ENCODE results near the gene RNASEH2A. TPM values are rescaled to one million over a fixed set of nuclear protein-coding genes. Genes with fewer than 3 reads are reported as not detected.

The RNASEH2A gene
- total RNA-seq, 2 experiments from 2014 or later, result 40.3 to 44.1 TPM

DNA sequence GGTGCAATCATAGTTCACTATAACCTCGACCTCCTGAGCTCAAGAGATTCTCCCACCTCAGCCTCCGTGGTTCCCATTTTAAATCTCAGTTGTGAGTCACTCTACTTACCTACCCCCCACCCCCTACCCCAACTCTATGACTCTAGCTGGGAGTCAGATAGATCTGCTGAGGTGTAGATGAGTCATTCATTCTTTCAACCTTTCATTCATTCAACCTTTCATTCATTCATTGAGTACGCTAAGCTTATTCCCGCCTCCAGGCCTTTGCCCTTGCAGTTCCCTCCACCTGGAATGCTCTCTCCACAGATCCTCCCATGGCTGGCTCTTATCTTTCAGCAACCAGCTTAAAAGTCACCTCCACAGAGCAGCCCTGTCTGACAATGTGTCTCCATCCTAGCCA, 30.8 kb downstream of the RNASEH2A start:
- DNase-seq, result peak; percentile 48
- ChIA-PET POLR2A (interaction anchor here (0.7 kb wide), 1 partner anchor 15 kb away, joined by 3 read pairs; no protein-coding TSS in a partner anchor), CTCF (interaction anchor here (0.8 to 2.2 kb wide), 12 partner anchors 9 to 93 kb away, joined by 3 to 13 read pairs (median 4); partner anchors contain the start of gene GCDH)
- no peak overlapping the region for H3K27ac Mint-ChIP-seq
- intact Hi-C loops (cut with micrococcal nuclease), result no loop called here
- TF ChIP-seq, protein P1, sequence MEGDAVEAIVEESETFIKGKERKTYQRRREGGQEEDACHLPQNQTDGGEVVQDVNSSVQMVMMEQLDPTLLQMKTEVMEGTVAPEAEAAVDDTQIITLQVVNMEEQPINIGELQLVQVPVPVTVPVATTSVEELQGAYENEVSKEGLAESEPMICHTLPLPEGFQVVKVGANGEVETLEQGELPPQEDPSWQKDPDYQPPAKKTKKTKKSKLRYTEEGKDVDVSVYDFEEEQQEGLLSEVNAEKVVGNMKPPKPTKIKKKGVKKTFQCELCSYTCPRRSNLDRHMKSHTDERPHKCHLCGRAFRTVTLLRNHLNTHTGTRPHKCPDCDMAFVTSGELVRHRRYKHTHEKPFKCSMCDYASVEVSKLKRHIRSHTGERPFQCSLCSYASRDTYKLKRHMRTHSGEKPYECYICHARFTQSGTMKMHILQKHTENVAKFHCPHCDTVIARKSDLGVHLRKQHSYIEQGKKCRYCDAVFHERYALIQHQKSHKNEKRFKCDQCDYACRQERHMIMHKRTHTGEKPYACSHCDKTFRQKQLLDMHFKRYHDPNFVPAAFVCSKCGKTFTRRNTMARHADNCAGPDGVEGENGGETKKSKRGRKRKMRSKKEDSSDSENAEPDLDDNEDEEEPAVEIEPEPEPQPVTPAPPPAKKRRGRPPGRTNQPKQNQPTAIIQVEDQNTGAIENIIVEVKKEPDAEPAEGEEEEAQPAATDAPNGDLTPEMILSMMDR (IDR thresholded peaks at IDR 0.05), result no peak
- H3K4me3 Mint-ChIP-seq, result no peak overlapping the region
- peaks cover 42% of the 10 kb centered on the region for H3K4me1 Mint-ChIP-seq (ENCODE audit: low read depth)
- peaks cover 77% of the 10 kb centered on the region for H3K27me3 Mint-ChIP-seq
- H3K9me3 Mint-ChIP-seq, result no peaks in the 10 kb centered on the region
- no peak for ATAC-seq
- no peaks in the 10 kb centered on the region for H3K36me3 Mint-ChIP-seq (ENCODE audit: low read depth)

DNA sequence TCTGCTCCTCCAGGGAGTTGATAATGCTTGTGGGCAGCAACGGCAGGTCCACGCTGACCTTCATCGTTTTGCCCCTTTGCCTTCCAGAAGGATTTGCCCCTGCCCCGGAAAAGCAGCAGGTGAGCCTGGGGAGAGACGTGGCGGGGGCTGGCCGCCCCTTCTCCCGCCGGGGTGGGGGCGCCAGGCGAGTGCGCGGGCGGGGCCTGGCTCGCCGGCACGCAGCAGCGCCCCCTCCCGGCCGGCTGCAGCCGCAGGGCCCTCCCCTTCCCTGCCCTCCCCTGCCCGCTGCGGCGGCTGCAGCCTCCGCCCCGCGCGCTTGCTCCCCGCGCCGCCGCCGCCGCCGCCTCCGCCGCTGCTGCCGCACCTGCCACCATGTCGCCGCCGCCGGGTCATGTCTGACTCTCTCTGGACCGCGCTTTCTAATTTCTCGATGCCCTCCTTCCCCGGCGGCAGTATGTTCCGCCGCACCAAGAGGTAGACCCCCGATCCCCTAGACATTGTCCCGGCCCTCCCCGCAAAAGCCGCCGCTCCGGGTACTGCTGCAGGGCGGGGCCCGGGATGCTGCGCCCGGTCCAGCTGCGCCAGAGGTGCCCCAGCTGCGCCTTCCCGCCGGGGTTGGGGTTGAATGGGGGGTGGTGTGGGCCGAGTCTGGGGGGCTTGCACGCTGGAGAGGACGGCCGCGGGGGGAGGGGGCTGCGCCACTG, 31.9 kb downstream of the RNASEH2A start, which contains the start of gene MAST1:
MAST1 (plus strand) TSS at position 334 of the 704 bp plus-strand sequence; CDS start at position 392, 58 bp downstream.
- peak; percentile 65 for DNase-seq
- peaks cover 76% of the 10 kb centered on the region for H3K27me3 Mint-ChIP-seq
- H3K36me3 Mint-ChIP-seq (ENCODE audit: low read depth), result no peaks in the 10 kb centered on the region
- TF ChIP-seq, protein P1 (IDR thresholded peaks at IDR 0.05), result peak; percentile 62
- peak; percentile 62 for ATAC-seq
- CTCF ChIA-PET, result interaction anchor here (1.5 to 2.2 kb wide), 5 partner anchors 9 to 78 kb away, joined by 3 to 13 read pairs (median 3); partner anchors contain the start of gene GCDH
- peak within 1 kb of the TSS; percentile 57 for H3K4me3 Mint-ChIP-seq
- POLR2A ChIA-PET, result no interaction called here
- H3K4me1 Mint-ChIP-seq (ENCODE audit: low read depth), result peaks cover 36% of the 10 kb centered on the region
- no peak within 1 kb of the TSS for H3K27ac Mint-ChIP-seq
- intact Hi-C loops (cut with micrococcal nuclease), result no loop called here
- no peaks in the 10 kb centered on the region for H3K9me3 Mint-ChIP-seq

DNA sequence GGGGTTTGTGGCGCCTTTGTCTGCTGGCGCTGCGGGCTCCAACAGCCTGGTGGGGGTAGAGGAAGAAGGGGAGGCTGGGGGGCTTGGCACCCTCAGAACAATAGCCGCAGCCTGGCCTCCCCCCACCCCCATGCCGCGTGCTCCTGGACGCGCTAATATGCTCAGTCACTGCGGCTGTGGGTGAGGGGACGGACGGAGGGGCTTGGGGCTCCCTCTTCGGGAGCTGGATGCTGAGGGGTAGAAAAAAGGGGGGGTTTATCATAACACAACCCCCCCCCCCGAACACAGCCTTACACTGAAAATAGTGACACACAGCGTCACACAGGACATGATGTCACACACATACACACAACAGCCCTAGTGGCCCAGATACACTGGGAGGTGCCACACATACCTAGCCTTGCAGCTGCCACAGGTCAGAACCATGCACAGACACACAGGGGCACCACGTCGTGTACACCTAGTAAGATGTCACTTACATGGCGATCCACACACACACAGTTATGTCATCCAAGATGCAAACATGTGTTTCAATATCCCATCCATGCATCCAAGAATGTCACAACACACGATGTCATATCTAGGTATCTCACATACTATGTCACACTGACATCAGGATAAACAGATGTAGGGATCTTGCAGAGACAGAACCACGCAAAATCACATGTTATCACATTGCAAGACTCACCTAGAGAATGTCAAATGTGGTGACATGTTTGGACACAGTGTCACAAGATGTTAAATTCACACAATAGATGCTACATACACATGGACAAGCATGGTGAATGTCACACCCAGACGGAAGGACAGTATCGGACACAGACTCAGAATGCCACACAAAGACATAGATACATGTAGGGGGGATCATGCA, 32.7 kb downstream of the RNASEH2A start:
- intact Hi-C loops (cut with micrococcal nuclease), result no loop called here
- TF ChIP-seq, protein P1 (IDR thresholded peaks at IDR 0.05), result no peak
- Mint-ChIP-seq H3K27ac (no peak overlapping the region), H3K4me1 (ENCODE audit: low read depth) (peaks cover 35% of the 10 kb centered on the region), H3K27me3 (peaks cover 77% of the 10 kb centered on the region), H3K9me3 (no peaks in the 10 kb centered on the region), H3K36me3 (ENCODE audit: low read depth) (no peaks in the 10 kb centered on the region), H3K4me3 (peak overlapping the region; percentile 57)
- ATAC-seq (peak; percentile 32), DNase-seq (peak; percentile 59)
- ChIA-PET POLR2A (no interaction called here), CTCF (no interaction called here)

DNA sequence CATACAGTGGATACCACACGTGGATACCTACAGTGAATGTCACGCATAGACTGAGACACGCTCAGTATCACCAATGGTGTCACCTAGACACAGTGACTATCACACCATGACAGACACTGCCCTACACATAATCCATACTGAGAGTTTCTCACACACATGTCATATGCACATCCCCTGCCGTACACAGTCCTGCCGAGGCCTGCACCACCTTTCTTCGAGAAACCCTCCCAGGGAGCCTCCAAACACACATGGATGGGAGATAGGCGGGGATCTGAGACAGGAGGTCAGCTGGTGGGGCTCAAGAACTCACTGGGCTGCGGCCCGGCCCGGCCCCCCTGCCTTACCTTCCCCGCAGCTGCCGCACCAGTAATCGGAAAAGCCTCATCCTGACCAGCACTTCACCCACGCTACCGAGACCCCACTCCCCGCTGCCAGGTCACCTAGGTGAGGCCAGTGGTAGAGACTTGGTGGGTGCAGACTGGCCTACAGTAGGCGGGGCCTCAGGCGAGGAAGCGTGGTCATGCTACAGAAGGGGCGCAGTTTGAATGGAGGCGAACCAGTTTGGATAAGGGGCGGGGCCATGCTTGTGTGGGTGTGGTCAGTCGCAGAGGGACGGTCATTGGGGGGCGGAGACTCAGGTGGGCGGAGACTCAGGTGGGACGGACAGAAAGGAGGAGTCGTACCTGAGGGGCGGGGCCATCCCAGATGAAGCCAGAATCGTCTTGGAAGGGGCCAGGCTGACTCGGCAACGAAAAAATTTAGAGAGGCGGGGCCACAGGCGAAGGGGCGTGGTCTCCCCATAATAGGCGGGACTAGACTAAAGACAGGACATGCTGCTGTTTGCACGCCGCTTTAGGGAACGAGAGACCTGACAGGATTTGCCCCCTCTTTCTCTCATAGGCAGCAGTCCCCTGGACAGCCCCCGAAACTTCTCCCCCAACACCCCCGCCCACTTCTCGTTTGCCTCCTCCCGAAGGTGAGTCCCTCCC, 34.0 kb downstream of the RNASEH2A start:
- TF ChIP-seq, protein P1 (IDR thresholded peaks at IDR 0.05), result no peak
- intact Hi-C loops (cut with micrococcal nuclease), result no loop called here
- H3K27ac Mint-ChIP-seq, result no peak overlapping the region
- peak; percentile 68 for ATAC-seq
- POLR2A ChIA-PET, result no interaction called here
- H3K4me3 Mint-ChIP-seq, result no peak overlapping the region
- H3K9me3 Mint-ChIP-seq, result no peaks in the 10 kb centered on the region
- DNase-seq, result peak; percentile 81
- peaks cover 28% of the 10 kb centered on the region for H3K4me1 Mint-ChIP-seq (ENCODE audit: low read depth)
- H3K27me3 Mint-ChIP-seq, result peaks cover 70% of the 10 kb centered on the region
- CTCF ChIA-PET, result no interaction called here
- no peaks in the 10 kb centered on the region for H3K36me3 Mint-ChIP-seq (ENCODE audit: low read depth)

Data from activated CD8-positive, alpha-beta T cell treated with anti-CD3 and anti-CD28 coated beads for 36 hours (primary cell).